NCI-H187 treated with DMSO at 0.1 percent for 48 hours (cell line): ENCODE results near the gene MYO3B.
"Not testable (repeated sequence)": the region's sequence is repeated elsewhere in the genome, so short reads cannot be mapped to it uniquely, and the experiment has no call there.

Experiments used
- DNase-seq: peaks from one replicate; lab custom pipeline; 2025; lab: John Stamatoyannopoulos, UW

Gene MYO3B

GRCh38 chr2:170509452-170510193 lies 331.7 kb downstream of the MYO3B start:
- no peak for DNase-seq

- no peak for DNase-seq
Observed at GRCh38 chr2:170512266-170512665, 334.3 kb downstream of the MYO3B start.

GRCh38 chr2:170514140-170514539 lies 336.2 kb downstream of the MYO3B start:
- DNase-seq, result no peak

GRCh38 chr2:170517538-170517937 lies 339.6 kb downstream of the MYO3B start:
- no peak for DNase-seq

- no peak for DNase-seq
Observed at GRCh38 chr2:170518911-170519310, 341.0 kb downstream of the MYO3B start.

GRCh38 chr2:170521299-170521698 lies 343.4 kb downstream of the MYO3B start:
- DNase-seq, result no peak

GRCh38 chr2:170523506-170523905 lies 345.6 kb downstream of the MYO3B start:
- DNase-seq, result no peak

GRCh38 chr2:170524828-170525565 lies 347.1 kb downstream of the MYO3B start:
- no peak for DNase-seq

GRCh38 chr2:170525566-170525900 lies 347.6 kb downstream of the MYO3B start:
- no peak for DNase-seq

- peak; percentile 56 for DNase-seq
Observed at GRCh38 chr2:170530284-170530745, 352.4 kb downstream of the MYO3B start.

GRCh38 chr2:170530803-170531564 lies 353.0 kb downstream of the MYO3B start:
- DNase-seq, result peak; percentile 29

GRCh38 chr2:170531876-170532275 lies 353.9 kb downstream of the MYO3B start:
- DNase-seq, result no peak

- DNase-seq, result no peak
Observed at GRCh38 chr2:170533156-170533555, 355.2 kb downstream of the MYO3B start.

- DNase-seq, result no peak
Observed at GRCh38 chr2:170535552-170535951, 357.6 kb downstream of the MYO3B start.

GRCh38 chr2:170544817-170545216 lies 366.9 kb downstream of the MYO3B start:
- DNase-seq, result no peak

- DNase-seq, result no peak
Observed at GRCh38 chr2:170548304-170548703, 370.4 kb downstream of the MYO3B start.

- DNase-seq, result no peak
Observed at GRCh38 chr2:170550501-170550900, 372.6 kb downstream of the MYO3B start.

- DNase-seq, result not testable (repeated sequence)
Observed at GRCh38 chr2:170551899-170552298, 374.0 kb downstream of the MYO3B start.

- no peak for DNase-seq
Observed at GRCh38 chr2:170553748-170554147, 375.8 kb downstream of the MYO3B start.

- no peak for DNase-seq
Observed at GRCh38 chr2:170554278-170554955, 376.5 kb downstream of the MYO3B start.

GRCh38 chr2:170562928-170563327 lies 385.0 kb downstream of the MYO3B start:
- DNase-seq, result no peak

GRCh38 chr2:170563401-170563800 lies 385.5 kb downstream of the MYO3B start:
- DNase-seq, result no peak
